HG02970 (cell line): ENCODE results near the gene MEST.
"Not testable (repeated sequence)": the region's sequence is repeated elsewhere in the genome, so short reads cannot be mapped to it uniquely, and the experiment has no call there.

Source experiments
- ATAC-seq: cut with Tn5 transposase; IDR thresholded peaks from one replicate; pipeline ENCODE4 v1.9.1; 2021; ENCODE audit warnings: mild to moderate bottlenecking, moderate library complexity, moderate number of reproducible peaks; ENCODE audit not compliant: unreplicated experiment, low FRiP score

MEST gene, protein sequence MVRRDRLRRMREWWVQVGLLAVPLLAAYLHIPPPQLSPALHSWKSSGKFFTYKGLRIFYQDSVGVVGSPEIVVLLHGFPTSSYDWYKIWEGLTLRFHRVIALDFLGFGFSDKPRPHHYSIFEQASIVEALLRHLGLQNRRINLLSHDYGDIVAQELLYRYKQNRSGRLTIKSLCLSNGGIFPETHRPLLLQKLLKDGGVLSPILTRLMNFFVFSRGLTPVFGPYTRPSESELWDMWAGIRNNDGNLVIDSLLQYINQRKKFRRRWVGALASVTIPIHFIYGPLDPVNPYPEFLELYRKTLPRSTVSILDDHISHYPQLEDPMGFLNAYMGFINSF

GRCh38 chr7:130491841-130492522, at the start of gene MEST:
Gene MEST (plus strand): TSS chr7:130492085. CDS start chr7:130492314, 229 bp downstream.
- no peak for ATAC-seq

DNA sequence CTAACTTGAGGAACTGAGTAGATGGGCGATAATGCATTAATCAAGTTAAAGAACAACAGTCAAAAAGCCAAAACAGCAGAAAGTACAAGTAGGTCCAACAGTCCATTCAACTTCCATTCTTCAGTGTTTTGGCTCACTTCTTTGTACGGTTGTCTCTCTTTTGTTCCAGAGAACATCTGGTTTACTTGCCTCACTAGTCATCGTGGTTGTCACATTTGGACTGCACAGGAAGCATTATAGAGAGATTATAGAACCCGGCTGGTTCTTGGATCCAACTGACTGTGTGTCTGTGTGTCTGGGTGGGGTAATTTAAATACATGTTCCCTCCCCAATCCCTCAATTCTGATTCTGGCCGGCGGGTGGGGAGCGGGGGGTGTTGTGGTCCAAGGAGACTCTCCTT, 49.3 kb upstream of the MEST start:
- no peak for ATAC-seq

DNA sequence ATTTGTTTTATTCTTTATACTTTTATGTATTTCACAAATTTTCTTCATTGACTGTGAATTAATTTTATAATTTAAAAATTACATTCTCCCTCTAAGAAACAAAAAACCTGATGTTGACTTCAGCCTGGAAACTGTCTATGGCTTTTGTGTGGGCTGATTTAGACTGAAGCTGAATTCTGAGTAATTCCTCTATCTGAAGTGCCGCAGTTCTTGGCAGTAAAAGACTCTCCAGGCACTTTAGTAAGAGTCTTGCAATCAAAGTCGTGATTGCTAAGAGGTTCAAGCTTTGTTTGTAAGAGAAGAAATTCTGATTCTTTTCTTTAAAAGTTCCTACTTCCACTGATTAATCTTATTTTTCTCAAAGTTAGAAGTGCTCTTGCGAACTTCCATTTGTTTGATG, 47.7 kb upstream of the MEST start:
- no peak for ATAC-seq

GRCh38 chr7:130444751-130445407, 47.0 kb upstream of the MEST start:
- ATAC-seq: no peak

GRCh38 chr7:130446259-130446658, 45.6 kb upstream of the MEST start:
- ATAC-seq: no peak

- ATAC-seq: not testable (repeated sequence)
Observed at GRCh38 chr7:130451344-130451743, 40.5 kb upstream of the MEST start.

- no peak for ATAC-seq
Observed at GRCh38 chr7:130452951-130453350, 38.9 kb upstream of the MEST start.

GRCh38 chr7:130454959-130455358, 36.9 kb upstream of the MEST start:
- no peak for ATAC-seq

GRCh38 chr7:130458257-130458656, 33.6 kb upstream of the MEST start:
- ATAC-seq: no peak

GRCh38 chr7:130461272-130461671, 30.6 kb upstream of the MEST start:
- no peak for ATAC-seq

DNA sequence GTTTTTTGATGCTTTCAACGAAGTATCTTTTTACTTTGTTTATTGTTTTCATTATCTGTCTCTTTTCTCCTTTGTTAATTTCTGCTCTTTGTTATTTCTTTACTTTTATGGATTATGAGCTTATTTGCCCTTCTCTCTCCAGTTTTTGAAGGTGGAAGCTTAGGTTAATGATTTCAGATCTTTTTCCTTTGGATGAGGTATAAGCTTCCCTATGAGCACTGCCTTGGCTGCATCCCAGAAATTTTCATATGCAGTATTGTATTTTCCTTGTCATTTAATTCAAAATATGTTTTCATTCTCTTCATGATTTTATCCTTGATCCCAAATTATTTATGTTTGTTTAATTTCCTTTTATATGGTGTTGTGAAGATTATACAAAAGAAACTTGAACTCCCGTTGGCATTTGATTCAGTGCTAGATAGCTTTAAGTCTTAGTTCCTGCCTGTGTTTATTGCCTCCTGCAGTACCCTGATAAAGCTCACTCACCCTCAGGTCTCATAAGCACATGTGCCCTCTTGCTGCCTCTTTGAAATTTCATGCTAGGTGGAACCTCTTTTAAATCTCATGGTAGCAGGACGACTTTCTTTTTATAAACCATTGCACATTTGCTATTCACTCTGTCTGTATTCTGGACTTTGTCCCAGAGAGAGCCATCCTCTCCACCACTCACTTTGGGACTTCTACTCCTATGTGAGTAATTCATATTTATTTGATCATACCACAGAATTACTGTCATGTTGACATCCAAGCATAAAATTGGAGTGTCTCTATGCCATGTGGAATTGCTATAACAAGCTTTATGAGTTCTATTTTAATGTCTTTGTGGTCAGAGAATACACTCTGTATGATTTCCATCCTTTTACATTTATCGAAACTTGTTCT, 28.1 kb upstream of the MEST start:
- no peak for ATAC-seq

GRCh38 chr7:130468612-130469011, 23.3 kb upstream of the MEST start:
- ATAC-seq: no peak

DNA sequence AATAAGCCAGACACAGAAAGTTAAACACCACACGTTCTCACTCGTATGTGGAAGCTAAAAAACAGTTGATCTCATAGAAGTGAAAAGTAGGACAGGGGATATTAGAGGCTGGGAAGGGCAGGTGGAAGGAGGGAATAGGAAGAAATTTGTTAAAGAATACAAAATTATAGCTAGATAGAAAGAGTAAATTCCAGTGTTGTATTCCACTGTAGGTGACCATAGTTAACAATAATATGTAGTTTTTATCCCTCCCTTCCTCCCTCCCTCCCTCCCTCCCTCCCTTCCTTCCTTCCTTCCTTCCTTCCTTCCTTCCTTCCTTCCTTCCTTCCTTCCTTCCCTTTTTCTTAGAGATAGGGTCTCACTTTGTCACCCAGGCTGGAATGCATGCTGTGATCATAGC, 19.9 kb upstream of the MEST start:
- no peak for ATAC-seq

GRCh38 chr7:130473289-130473688, 18.6 kb upstream of the MEST start:
- no peak for ATAC-seq

DNA sequence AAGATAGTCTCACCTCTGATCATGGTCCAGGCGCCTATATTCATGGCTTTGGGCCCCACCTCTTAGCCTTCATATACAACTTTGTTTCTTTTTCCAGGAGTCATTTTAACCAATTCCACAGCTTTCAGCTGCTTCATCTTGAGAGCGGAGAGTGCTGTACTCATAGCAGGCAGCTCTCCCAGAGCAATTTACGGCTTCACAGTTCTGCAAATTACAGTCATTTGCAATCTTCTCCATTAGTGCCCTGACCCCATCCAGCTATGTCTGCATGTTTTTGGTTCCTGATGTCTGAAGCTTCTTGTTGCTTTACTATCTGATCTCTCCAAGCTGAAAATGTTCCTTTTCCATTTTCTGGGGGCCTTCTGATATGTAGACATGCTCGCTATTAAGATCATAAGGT, 18.0 kb upstream of the MEST start:
- ATAC-seq: no peak

- ATAC-seq: no peak
Observed at GRCh38 chr7:130475776-130476175, 16.1 kb upstream of the MEST start.

GRCh38 chr7:130476297-130477150, 15.4 kb upstream of the MEST start:
- no peak for ATAC-seq

DNA sequence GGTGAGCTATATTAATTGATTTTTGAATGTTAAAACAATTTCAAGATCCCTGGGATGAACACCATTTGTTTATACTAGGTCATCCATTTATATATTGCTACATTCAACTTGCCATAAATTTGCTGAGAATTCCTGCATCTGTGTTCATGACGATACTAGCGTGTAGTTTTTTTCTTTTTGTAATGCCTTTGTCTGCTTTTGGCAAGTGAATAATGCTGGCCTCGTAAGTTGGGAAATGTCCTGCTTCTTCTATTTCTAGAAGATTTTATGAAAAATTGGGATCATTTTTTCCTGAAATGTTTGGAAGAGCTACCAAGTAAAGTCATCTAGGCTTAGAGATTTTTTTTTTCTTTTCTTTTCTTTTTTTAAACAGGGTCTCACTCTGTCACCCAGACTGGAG, 12.9 kb upstream of the MEST start:
- ATAC-seq: no peak

- no peak for ATAC-seq
Observed at GRCh38 chr7:130479716-130480400, 12.0 kb upstream of the MEST start.
